Superior temporal gyrus (tissue), 1 donor: ENCODE measurements around the gene BRAT1.

ENCODE experiments used
- DNase-seq: peaks from one replicate; pipeline ENCODE4 v3.0.0-alpha.2; 2016; ENCODE audit errors: extremely low spot score

Gene BRAT1

DNA sequence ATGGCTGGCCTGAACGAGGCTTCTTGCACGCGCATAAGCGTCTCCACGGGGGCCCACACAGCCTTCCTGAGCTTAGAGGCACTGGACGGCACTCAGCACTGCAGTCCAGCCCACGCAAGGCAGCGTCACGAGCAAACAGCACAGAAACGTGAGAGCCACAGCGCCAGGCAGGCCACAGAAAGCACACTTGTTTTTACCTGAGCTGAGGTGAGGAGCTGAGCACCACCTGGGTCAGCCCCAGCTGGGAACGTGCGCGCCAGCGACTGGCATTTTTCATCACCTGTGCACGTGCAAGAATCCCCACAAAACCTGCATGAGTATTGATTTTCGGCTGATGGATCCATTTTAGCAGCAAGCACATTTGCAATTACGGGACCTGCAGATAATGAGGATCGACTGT lies 30.1 kb upstream of the BRAT1 start:
- no peak for DNase-seq

GRCh38 chr7:2583798-2584580 lies 28.7 kb upstream of the BRAT1 start:
- DNase-seq = no peak

GRCh38 chr7:2582006-2582735 lies 26.8 kb upstream of the BRAT1 start:
- DNase-seq = no peak

- no peak for DNase-seq
Measured at GRCh38 chr7:2580636-2581035, 25.3 kb upstream of the BRAT1 start.

DNA sequence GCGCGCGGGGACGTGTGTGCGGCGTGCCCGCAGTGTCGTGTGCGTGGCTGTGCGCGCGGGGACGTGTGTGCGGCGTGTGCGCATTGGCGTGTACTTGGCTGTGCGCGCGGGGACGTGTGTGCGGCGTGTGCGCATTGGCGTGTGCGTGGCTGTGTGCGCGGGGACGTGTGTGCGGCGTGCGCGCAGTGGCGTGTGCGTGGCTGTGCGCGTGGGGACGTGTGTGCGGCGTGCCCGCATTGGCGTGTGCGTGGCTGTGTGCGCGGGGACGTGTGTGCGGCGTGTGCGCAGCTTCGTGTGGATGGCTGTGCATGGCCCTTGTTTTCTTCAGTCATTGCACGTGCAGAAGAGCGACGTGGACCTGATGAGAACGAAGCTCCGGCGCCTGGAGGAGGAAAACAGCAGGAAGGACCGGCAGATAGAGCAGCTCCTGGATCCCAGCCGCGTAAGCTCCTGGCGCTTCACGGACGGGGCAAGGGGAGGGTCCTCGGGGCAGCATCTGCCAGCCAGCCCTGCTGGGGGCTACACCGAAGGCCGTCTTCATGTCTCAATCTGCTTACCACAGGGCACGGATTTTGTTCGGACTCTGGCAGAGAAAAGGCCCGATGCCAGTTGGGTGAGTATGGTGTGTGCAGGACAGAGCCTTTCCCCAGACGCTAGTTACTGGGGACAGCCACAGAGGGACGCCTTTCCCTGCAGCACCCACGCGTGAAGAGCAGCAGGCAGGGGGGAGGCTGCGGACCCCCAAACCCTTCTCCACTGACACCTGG lies 22.8 kb upstream of the BRAT1 start:
- DNase-seq = no peak

GRCh38 chr7:2576742-2577491 lies 21.6 kb upstream of the BRAT1 start:
- no peak for DNase-seq

- DNase-seq = peak; percentile 24
Measured at GRCh38 chr7:2575733-2576340, 20.5 kb upstream of the BRAT1 start.

- DNase-seq = no peak
Measured at GRCh38 chr7:2575046-2575732, 19.9 kb upstream of the BRAT1 start.

DNA sequence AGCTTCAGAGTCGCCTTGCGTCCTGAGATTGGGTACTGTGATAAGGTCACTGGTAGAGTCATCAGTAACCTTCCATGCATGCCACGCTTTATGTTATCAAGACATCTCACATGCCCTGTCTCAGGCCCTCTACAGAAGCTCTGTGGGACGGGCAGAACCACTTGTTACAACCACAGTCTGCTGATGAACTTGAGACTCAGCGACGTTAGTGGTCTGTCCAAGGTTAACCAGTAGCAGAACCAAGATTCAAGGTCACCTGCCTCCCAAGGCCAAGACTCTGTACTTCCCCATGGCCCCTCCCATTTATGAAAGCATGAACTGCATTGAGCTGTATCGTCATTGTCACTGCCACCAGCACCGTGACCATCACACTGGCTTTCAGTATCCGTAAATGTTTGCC lies 18.4 kb upstream of the BRAT1 start:
- DNase-seq = no peak

DNA sequence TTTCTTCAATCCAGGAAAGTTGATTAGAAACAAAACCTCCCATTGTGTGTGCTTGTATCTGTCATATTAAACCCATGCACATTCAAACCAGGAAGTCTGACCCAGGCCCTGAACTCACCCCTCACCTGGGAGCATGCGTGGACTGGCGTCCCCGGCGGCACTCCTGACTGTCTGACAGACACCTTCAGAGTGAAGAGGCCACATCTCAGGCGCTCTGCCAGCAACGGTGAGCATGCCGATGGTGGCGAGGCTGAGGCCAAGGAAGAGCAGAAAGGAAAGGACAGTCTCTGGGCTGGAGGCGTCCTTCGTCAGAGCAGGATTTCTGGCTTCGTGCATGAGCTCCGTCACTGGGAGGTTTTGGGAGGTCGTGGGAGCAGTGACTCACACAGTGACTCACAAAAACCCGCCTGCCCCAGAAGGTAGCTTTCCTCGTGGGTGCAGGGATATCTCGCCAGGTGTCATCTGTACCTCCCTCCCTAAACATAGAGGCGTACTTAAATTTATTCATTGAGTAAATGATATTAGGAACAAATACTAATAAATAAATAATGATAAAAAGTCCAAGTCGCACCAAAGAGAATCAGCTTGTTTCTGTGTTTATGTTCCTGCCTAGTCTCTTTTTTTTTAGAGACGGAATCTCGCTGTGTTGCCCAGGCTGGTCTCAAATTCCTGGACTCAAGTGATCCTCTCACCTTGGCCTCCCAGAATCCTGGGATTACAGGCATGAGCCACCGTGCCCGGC lies 16.9 kb upstream of the BRAT1 start:
- no peak for DNase-seq

GRCh38 chr7:2571409-2571808 lies 16.1 kb upstream of the BRAT1 start:
- no peak for DNase-seq

DNA sequence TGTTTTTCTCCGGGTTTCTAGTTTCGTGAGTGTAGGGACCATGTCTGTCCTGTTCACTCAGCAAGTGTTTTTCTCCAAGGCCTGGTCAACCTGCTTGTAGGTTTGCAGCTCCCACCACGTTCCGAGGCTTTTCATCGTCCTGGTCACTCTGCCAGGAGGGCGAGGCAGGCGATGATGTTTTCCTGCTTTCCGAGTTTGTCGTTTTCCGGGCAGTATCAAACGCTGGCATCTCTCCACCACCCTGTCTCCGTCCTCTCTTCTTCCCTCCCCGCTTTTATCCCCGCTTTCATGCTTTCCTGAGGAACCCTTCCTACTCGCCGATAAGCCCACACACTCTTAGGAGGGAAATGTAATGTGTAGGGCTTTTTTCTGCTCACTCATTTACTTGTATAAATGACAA lies 14.7 kb upstream of the BRAT1 start:
- no peak for DNase-seq

GRCh38 chr7:2569421-2569820 lies 14.1 kb upstream of the BRAT1 start:
- no peak for DNase-seq

- no peak for DNase-seq
Measured at GRCh38 chr7:2568521-2569223, 13.3 kb upstream of the BRAT1 start.

GRCh38 chr7:2567679-2568278 lies 12.5 kb upstream of the BRAT1 start:
- DNase-seq = peak; percentile 75

DNA sequence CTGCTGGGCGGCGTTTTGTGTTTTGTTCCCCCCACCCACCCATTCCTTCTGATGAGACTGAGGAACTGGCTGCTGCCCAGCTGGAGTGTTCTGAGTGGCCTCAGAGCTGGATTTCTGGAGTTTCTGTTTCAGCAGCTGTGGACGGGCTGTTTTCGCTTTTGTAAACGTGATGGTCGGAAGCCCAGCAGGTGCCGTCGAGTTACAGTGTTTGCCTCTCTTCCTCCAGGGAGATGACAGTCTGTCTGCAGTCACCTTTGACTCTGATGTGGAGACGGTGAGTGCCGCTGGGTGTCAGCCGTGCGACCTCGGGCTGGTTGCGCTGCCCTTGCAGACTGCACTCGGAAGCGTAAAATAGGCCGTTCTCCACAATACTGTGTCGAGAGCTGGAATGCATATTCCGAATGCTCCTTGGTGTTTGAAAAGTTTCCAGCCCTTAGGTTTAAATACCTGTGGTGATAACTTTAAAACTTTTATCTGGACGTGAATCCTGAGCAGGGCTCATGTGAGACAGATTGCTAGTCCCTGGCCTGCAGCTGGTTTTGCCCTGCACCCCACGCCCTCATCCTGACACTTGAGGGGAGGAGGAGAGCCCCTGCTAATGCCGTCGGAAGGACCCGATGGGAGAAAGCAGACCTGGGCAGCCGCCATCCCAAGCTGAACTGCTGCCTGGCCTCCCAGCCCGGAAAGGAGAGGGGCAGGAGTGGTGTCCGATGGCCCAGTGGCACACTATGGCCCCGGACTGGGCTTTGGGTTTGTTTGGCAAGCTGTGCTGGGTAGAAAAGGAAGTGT lies 11.8 kb upstream of the BRAT1 start:
- DNase-seq = peak; percentile 29

DNA sequence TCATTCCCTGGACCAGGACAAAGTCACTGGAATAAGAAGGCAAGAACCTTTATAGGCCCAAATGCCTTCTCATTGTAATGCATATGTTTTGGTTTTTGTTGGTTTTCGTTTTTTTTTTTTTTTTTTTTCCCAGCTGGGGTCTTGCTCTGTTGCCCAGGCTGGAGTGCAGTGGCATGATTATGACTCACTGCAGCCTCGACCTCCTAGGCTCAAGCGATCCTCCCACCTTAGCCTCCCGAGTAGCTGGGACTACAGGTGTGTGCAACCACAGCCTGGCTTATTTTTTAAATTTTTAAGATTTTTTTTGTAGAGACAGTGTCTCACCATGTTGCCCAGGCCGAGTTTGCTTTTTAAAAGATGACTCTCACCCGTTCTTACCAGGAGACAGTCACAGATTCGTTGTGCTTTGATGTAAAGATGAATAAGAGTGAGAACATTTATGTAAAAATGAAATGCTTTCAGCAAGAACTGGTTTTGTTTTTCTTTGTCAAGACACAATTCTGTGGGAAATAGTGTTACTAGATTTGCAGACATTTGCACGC lies 11.1 kb upstream of the BRAT1 start:
- DNase-seq = peak; percentile 45

DNA sequence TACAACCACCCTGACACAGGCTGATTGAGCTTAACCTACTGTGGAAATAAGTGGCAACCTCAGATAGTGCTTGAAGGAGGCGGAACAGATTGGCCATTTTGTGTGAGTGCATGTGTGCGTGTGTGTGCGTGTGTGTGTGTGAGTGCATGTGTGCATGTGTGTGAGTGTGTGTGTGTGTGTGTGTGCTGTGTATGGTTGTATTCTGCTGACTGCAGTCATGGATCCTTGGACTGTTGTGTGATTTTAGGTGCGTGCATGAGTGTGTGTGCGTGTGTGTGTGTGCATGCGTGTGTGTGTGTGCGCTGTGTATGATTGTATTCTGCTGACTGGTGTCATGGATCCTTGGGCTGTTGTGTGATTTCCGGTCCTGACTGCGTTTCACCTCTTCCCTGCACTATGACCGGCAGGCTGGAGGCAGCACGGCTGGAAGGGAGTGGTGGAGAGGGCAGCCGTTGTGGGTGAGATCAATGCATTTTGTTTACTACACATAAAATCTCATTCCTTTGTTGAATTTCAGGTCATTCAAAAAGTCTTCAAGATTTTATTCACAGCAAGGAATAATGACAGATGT lies 9.7 kb upstream of the BRAT1 start:
- no peak for DNase-seq
